K562 (cell line): Measurements from ENCODE around the gene ECM1. TPM values are rescaled to one million over a fixed set of nuclear protein-coding genes. Genes with fewer than 3 reads are reported as not detected.
A peak's percentile ranks its signal among the peaks of the same experiment; 100 is the strongest.

ENCODE experiments used
- BDP1 ChIP-seq: IDR thresholded peaks from 3 replicates; pipeline ENCODE4 v1.6.1; 2011; ENCODE audit not compliant: insufficient read length, insufficient read depth
- CC2D1A ChIP-seq: fragments of 450-650 bp; IDR thresholded peaks from 2 replicates; pipeline ENCODE4 v1.6.1; 2017; ENCODE audit warnings: mild to moderate bottlenecking
- CUX1 ChIP-seq: fragments of 200-800 bp; sonication (Bioruptor generic); IDR thresholded peaks from 2 replicates; pipeline ENCODE4 v1.6.1; 2016; ENCODE audit warnings: missing genetic modification characterization, missing compliant biosample characterization
- FOXA1 ChIP-seq: fragments of 450-650 bp; IDR thresholded peaks from 2 replicates; pipeline ENCODE4 v1.6.1; 2016; ENCODE audit warnings: mild to moderate bottlenecking, borderline replicate concordance
- FOXP1 ChIP-seq: sonication (generic); formaldehyde crosslinking; IDR thresholded peaks from 2 replicates; pipeline ENCODE4 v1.8.0; 2022; ENCODE audit warnings: mild to moderate bottlenecking, missing genetic modification reagents
- GTF3C2 ChIP-seq: IDR thresholded peaks from 3 replicates; pipeline ENCODE4 v1.6.1; 2011; ENCODE audit warnings: borderline replicate concordance, mild to moderate bottlenecking, moderate library complexity; ENCODE audit not compliant: insufficient read length; ENCODE audit errors: extremely low read depth
- ILK ChIP-seq: fragments of 450-650 bp; IDR thresholded peaks from 2 replicates; pipeline ENCODE4 v1.6.1; 2016; ENCODE audit warnings: missing genetic modification characterization, low read depth, mild to moderate bottlenecking, missing compliant biosample characterization, moderate library complexity, borderline replicate concordance
- MAX ChIP-seq: sonication (generic); formaldehyde crosslinking; IDR thresholded peaks from 2 replicates; pipeline ENCODE4 v1.9.0; 2022; ENCODE audit warnings: mild to moderate bottlenecking, missing genetic modification reagents
- NFIC ChIP-seq: fragments of 450-650 bp; IDR thresholded peaks from 2 replicates; pipeline ENCODE4 v1.6.1; 2017; ENCODE audit warnings: mild to moderate bottlenecking, inconsistent platforms
- NFRKB ChIP-seq: fragments of 450-650 bp; IDR thresholded peaks from 2 replicates; pipeline ENCODE4 v1.6.1; 2016; ENCODE audit warnings: low read depth
- PML ChIP-seq: IDR thresholded peaks from 2 replicates; pipeline ENCODE4 v1.6.1; 2012; ENCODE audit warnings: low read length, inconsistent platforms
- POLR2AphosphoS2 ChIP-seq: IDR thresholded peaks from 2 replicates; pipeline ENCODE4 v1.6.1; 2012; ENCODE audit warnings: low read length, improper control_type of control experiment
- POLR2AphosphoS5 ChIP-seq: IDR thresholded peaks from 2 replicates; pipeline ENCODE4 v1.6.1; 2011; ENCODE audit warnings: mild to moderate bottlenecking, low read depth, low read length, moderate library complexity; ENCODE audit not compliant: control insufficient read depth, insufficient read depth
- RBM17 ChIP-seq: fragments of 200-400 bp; formaldehyde crosslinking; IDR thresholded peaks from 2 replicates; pipeline ENCODE4 v1.6.1; 2017; ENCODE audit warnings: low read depth, mild to moderate bottlenecking, low read length, borderline replicate concordance
- RBM22 ChIP-seq: fragments of 200-400 bp; formaldehyde crosslinking; IDR thresholded peaks from 2 replicates; pipeline ENCODE4 v1.6.1; 2018; ENCODE audit warnings: low read length, low read depth; ENCODE audit not compliant: poor library complexity, severe bottlenecking
- SNAPC5 ChIP-seq: fragments of 250-450 bp; sonication (Bioruptor Pico); IDR thresholded peaks from 2 replicates; pipeline ENCODE4 v1.8.0; 2021; ENCODE audit warnings: moderate library complexity, mild to moderate bottlenecking, inconsistent platforms
- SUPT5H ChIP-seq: fragments of 450-650 bp; IDR thresholded peaks from 2 replicates; pipeline ENCODE4 v1.6.1; 2016
- TBL1XR1 ChIP-seq, 2 experiments: IDR thresholded peaks; 2 replicates each; pipeline ENCODE4 v1.6.1; 2012; ENCODE audit warnings: improper control_type of control experiment in 2 of 2, low read length in 2 of 2, mild to moderate bottlenecking in 1 of 2
- YY1 ChIP-seq, 3 experiments: IDR thresholded peaks; 2 replicates each; pipeline ENCODE4 v1.6.1; 2011; ENCODE audit warnings: low read length in 2 of 3, mild to moderate bottlenecking in 2 of 3, moderate library complexity in 2 of 3, borderline replicate concordance in 1 of 3, control low read depth in 1 of 3, low read depth in 1 of 3; ENCODE audit not compliant: insufficient read depth in 3 of 3, insufficient replicate concordance in 2 of 3, control insufficient read depth in 1 of 3, insufficient read length in 1 of 3; ENCODE audit errors: extremely low read depth in 1 of 3
- ZNF121 ChIP-seq: sonication (generic); formaldehyde crosslinking; conservative IDR thresholded peaks from 2 replicates; pipeline ENCODE4 v1.8.0; 2022; ENCODE audit warnings: missing genetic modification reagents
- ZNF707 ChIP-seq: fragments of 250-450 bp; sonication (Bioruptor Pico); conservative IDR thresholded peaks from 2 replicates; pipeline ENCODE4 v1.8.0; 2022; ENCODE audit warnings: inconsistent platforms, mild to moderate bottlenecking, moderate library complexity
- polyA plus RNA-seq, 8 experiments: library from polyadenylated mRNA; depleted of rRNA in 4 of 8; stranded (reverse) in 5 of 8; unstranded in 3 of 8; fragments of >200 nt; fragmentation: Nextera tagmentation in 2 of 8; fragmentation: Illumina TruSeq in 1 of 8; extraction: Ambion mirVana in 2 of 8; extraction: Trizol in 1 of 8; gene quantifications; 2 replicates each; pipeline versions ENCODE4 v1.2.1 to v1.2.3, GENCODE V29; 2011 to 2014; ENCODE audit warnings: inconsistent platforms in 1 of 8, missing spikeins in 1 of 8
- total RNA-seq, 7 experiments: library from RNA; depleted of rRNA in 6 of 7; stranded (reverse); fragments of >200 nt in 6 of 7; fragmentation: Illumina TruSeq in 2 of 7; extraction: Trizol in 2 of 7; gene quantifications; 2 replicates each; pipeline versions ENCODE4 v1.2.1 to v1.2.3, GENCODE V29; 2011 to 2021; ENCODE audit warnings: low replicate concordance in 1 of 7

Gene ECM1
- total and polyA plus RNA-seq, 9 of the 15 experiments (the other 6 are each of a cell fraction or from before 2014, with no cell fraction given): 6.6 to 52.2 (median 12.8) TPM

GRCh38 chr1:150560011-150560438, 52.1 kb downstream of the ECM1 start (continued):
- TF ChIP-seq CUX1 (CRISPR knock-in tag) (no peak), TBL1XR1 (IDR thresholded peaks at IDR 0.05; ENCODE audit: low read length in 2 of 2) (no peak), GTF3C2 (no peak), ZNF707 (no peak), POLR2AphosphoS2 (no peak), ILK (tag) (no peak), SUPT5H (peak; percentile 14; the same call in 1 of the 2 replicates), FOXA1 (no peak), NFRKB (no peak), SNAPC5 (no peak), BDP1 (no peak), POLR2AphosphoS5 (peak; percentile 4; the same call in 1 of the 2 replicates), FOXP1 (CRISPR knock-in tag) (no peak), RBM22 (peak; percentile 47), MAX (CRISPR knock-in tag) (peak; percentile 58; the same call in 1 of the 2 replicates), PML (no peak), YY1 (IDR thresholded peaks at IDR 0.05; ENCODE audit: borderline replicate concordance in 1 of 3, control insufficient read depth in 1 of 3, extremely low read depth in 1 of 3, insufficient read depth in 3 of 3, insufficient read length in 1 of 3, insufficient replicate concordance in 2 of 3, low read depth in 1 of 3, low read length in 2 of 3) (peak in 1 of 3 experiments; percentile 16), RBM17 (no peak), CC2D1A (no peak), NFIC (no peak), ZNF121 (no peak)
